Brain microvascular endothelial cell (primary cell): ENCODE data around the gene TRAPPC6A.
A peak's percentile ranks its signal among the peaks of the same experiment; 100 is the strongest.

Experiments used
- DNase-seq: peaks from one replicate; pipeline ENCODE4 v3.0.0-alpha.2; 2020
- H3K27ac ChIP-seq: fragments of 250-450 bp; sonication (Bioruptor Pico); 2 replicates; pipeline ENCODE4 v1.5.1; 2020; ENCODE audit warnings: mild to moderate bottlenecking, moderate library complexity
- H3K27me3 ChIP-seq: fragments of 250-450 bp; sonication (Bioruptor Pico); replicated peaks from 2 replicates; pipeline ENCODE4 v1.5.1; 2020; ENCODE audit warnings: mild to moderate bottlenecking
- H3K36me3 ChIP-seq: fragments of 250-450 bp; sonication (Bioruptor Pico); replicated peaks from 2 replicates; pipeline ENCODE4 v1.5.1; 2020; ENCODE audit warnings: mild to moderate bottlenecking
- H3K4me3 ChIP-seq: 2 replicates; pipeline ENCODE4 v1.5.1; 2011; ENCODE audit warnings: low read depth, mild to moderate bottlenecking, control low read depth, low read length, moderate library complexity
- CTCF ChIP-seq: IDR thresholded peaks from 2 replicates; pipeline ENCODE4 v1.5.1; 2011; ENCODE audit warnings: low read depth, mild to moderate bottlenecking, moderate library complexity, low read length, control low read depth, inconsistent platforms; ENCODE audit errors: missing control alignments
- in situ Hi-C: cut with HindIII; loops from 2 replicates; pipeline ENCODE4 v1.10.0; 2017; ENCODE audit warnings: low sequenced_read_pairs, low pct_ligation_motif_present

The TRAPPC6A gene

GRCh38 chr19:45178262-45179071, 430 bp upstream of the TRAPPC6A start, which contains the start of gene BLOC1S3:
Gene BLOC1S3 (plus strand): TSS chr19:45178784. CDS start chr19:45179297, 513 bp downstream.
- Histone ChIP-seq H3K27ac (peak within 1 kb of the TSS; percentile 92), H3K4me3 (peak within 1 kb of the TSS; percentile 95), H3K27me3 (no peaks in the 10 kb centered on the region), H3K36me3 (no peaks in the 10 kb centered on the region)
- peak; percentile 40 for TF ChIP-seq CTCF
- DNase-seq, result peak; percentile 100
- in situ Hi-C loops, result no loop called here

GRCh38 chr19:45175515-45176345, 2.3 kb downstream of the TRAPPC6A start:
- no peak for TF ChIP-seq CTCF
- H3K36me3 ChIP-seq, result no peaks in the 10 kb centered on the region
- no peak overlapping the region for H3K27ac ChIP-seq
- no peak overlapping the region for H3K4me3 ChIP-seq
- no peaks in the 10 kb centered on the region for H3K27me3 ChIP-seq
- in situ Hi-C loops, result no loop called here
- no peak for DNase-seq

GRCh38 chr19:45173816-45174215, 4.2 kb downstream of the TRAPPC6A start:
- Histone ChIP-seq H3K4me3 (no peak overlapping the region), H3K27ac (no peak overlapping the region), H3K27me3 (no peaks in the 10 kb centered on the region), H3K36me3 (no peaks in the 10 kb centered on the region)
- in situ Hi-C loops, result no loop called here
- no peak for TF ChIP-seq CTCF
- DNase-seq, result no peak

GRCh38 chr19:45172611-45173208, 5.3 kb downstream of the TRAPPC6A start:
- Histone ChIP-seq H3K27ac (no peak overlapping the region), H3K36me3 (no peaks in the 10 kb centered on the region), H3K27me3 (no peaks in the 10 kb centered on the region), H3K4me3 (no peak overlapping the region)
- no peak for DNase-seq
- TF ChIP-seq CTCF, result no peak
- in situ Hi-C loops, result no loop called here

- in situ Hi-C loops, result no loop called here
- TF ChIP-seq CTCF, result no peak
- Histone ChIP-seq H3K27ac (no peak overlapping the region), H3K27me3 (no peaks in the 10 kb centered on the region), H3K36me3 (no peaks in the 10 kb centered on the region), H3K4me3 (no peak overlapping the region)
- no peak for DNase-seq
Measured at GRCh38 chr19:45172173-45172572, 5.9 kb downstream of the TRAPPC6A start.
